GM23338 (cell line): ENCODE data around the gene ADCY4. TPM values are rescaled to one million over a fixed set of nuclear protein-coding genes. Genes with fewer than 3 reads are reported as not detected.

Experiments
- ATAC-seq: fragments of 200-7000 bp; cut with Tn5 transposase; 3 replicates; pipeline ENCODE4 v1.9.1; 2020
- DNase-seq: peaks from one replicate; pipeline ENCODE4 v3.0.0-alpha.2; 2015; ENCODE audit warnings: low spot score
- H2AFZ ChIP-seq: fragments of 200-600 bp; sonication (generic); 2 replicates; pipeline ENCODE4 v1.8.0; 2016; ENCODE audit warnings: antibody characterized with exemption, mild to moderate bottlenecking, moderate library complexity
- H3F3A ChIP-seq: fragments of 200-600 bp; sonication (generic); replicated peaks from 2 replicates; pipeline ENCODE4 v1.8.0; 2017; ENCODE audit warnings: antibody characterized with exemption, mixed run types, low read depth
- H3K27ac ChIP-seq: fragments of 200-600 bp; sonication (generic); 2 replicates; pipeline ENCODE4 v1.6.1; 2016; ENCODE audit warnings: low read depth
- H3K27me3 ChIP-seq: fragments of 200-600 bp; sonication (generic); 2 replicates; pipeline ENCODE4 v1.8.0; 2016; ENCODE audit warnings: mild to moderate bottlenecking, mixed run types, moderate library complexity; ENCODE audit not compliant: insufficient read depth
- H3K36me3 ChIP-seq: fragments of 200-600 bp; sonication (generic); 2 replicates; pipeline ENCODE4 v1.8.0; 2016; ENCODE audit warnings: mild to moderate bottlenecking; ENCODE audit not compliant: insufficient read depth
- H3K4me1 ChIP-seq: fragments of 200-600 bp; sonication (generic); 2 replicates; pipeline ENCODE4 v1.8.0; 2016; ENCODE audit warnings: mild to moderate bottlenecking, moderate library complexity; ENCODE audit not compliant: insufficient read depth
- H3K4me2 ChIP-seq: fragments of 200-600 bp; sonication (generic); 2 replicates; pipeline ENCODE4 v1.7.1; 2017; ENCODE audit warnings: mixed run types
- H3K4me3 ChIP-seq: fragments of 200-600 bp; sonication (generic); 2 replicates; pipeline ENCODE4 v1.6.1; 2016; ENCODE audit warnings: mixed run types
- H3K79me2 ChIP-seq: fragments of 200-600 bp; sonication (generic); replicated peaks from 2 replicates; pipeline ENCODE4 v1.8.0; 2017; ENCODE audit warnings: mild to moderate bottlenecking; ENCODE audit not compliant: insufficient read depth
- H3K9me2 ChIP-seq: fragments of 200-600 bp; sonication (generic); 2 replicates; pipeline ENCODE4 v1.8.0; 2017; ENCODE audit not compliant: insufficient read depth
- H4K20me1 ChIP-seq: fragments of 200-600 bp; sonication (generic); replicated peaks from 2 replicates; pipeline ENCODE4 v1.8.0; 2017; ENCODE audit warnings: mild to moderate bottlenecking; ENCODE audit not compliant: insufficient read depth
- H3K27ac Mint-ChIP-seq: 2 replicates; pipeline ENCODE4 v1.8.0; 2020; ENCODE audit warnings: inconsistent platforms, mild to moderate bottlenecking, moderate library complexity, mixed read lengths
- H3K27me3 Mint-ChIP-seq: 3 replicates; pipeline ENCODE4 v1.8.0; 2022; ENCODE audit warnings: low read depth, mild to moderate bottlenecking, moderate library complexity, mixed read lengths, inconsistent platforms; ENCODE audit not compliant: insufficient read depth, poor library complexity
- H3K36me3 Mint-ChIP-seq: 3 replicates; pipeline ENCODE4 v1.8.0; 2021; ENCODE audit warnings: low read depth, mild to moderate bottlenecking, inconsistent platforms, moderate library complexity, mixed read lengths
- H3K4me1 Mint-ChIP-seq: 3 replicates; pipeline ENCODE4 v1.8.0; 2020; ENCODE audit warnings: mild to moderate bottlenecking, inconsistent platforms, mixed read lengths
- H3K4me3 Mint-ChIP-seq: 3 replicates; pipeline ENCODE4 v1.8.0; 2021; ENCODE audit warnings: moderate library complexity, mild to moderate bottlenecking, inconsistent platforms, mixed read lengths
- H3K9me3 Mint-ChIP-seq: 3 replicates; pipeline ENCODE4 v1.8.0; 2020; ENCODE audit warnings: moderate library complexity, mild to moderate bottlenecking, inconsistent platforms, mixed read lengths
- CREB1 ChIP-seq: fragments of 250-450 bp; sonication (Bioruptor Pico); IDR thresholded peaks from 2 replicates; pipeline ENCODE4 v1.5.0; 2020; ENCODE audit warnings: low read depth, mild to moderate bottlenecking, moderate library complexity
- CTCF ChIP-seq, 2 experiments: fragments of 200-600 bp in 1 of 2; sonication (generic) in 1 of 2; conservative IDR thresholded peaks; 2 replicates each; pipeline versions ENCODE4 v1.5.1 to v1.6.1; 2016 to 2017; ENCODE audit warnings: antibody characterized with exemption in 2 of 2, low read depth in 2 of 2, mild to moderate bottlenecking in 2 of 2, moderate library complexity in 1 of 2
- EZH2 ChIP-seq: fragments of 200-600 bp; sonication (generic); IDR thresholded peaks from one replicate; pipeline ENCODE4 v1.8.0; 2017; ENCODE audit warnings: antibody characterized with exemption, mild to moderate bottlenecking, low read depth; ENCODE audit not compliant: unreplicated experiment
- EZH2phosphoT487 ChIP-seq: fragments of 200-600 bp; sonication (generic); IDR thresholded peaks from one replicate; pipeline ENCODE4 v1.8.1; 2018; ENCODE audit warnings: antibody characterized with exemption; ENCODE audit not compliant: unreplicated experiment
- POLR2AphosphoS5 ChIP-seq: IDR thresholded peaks from 2 replicates; pipeline ENCODE4 v1.6.1; 2016; ENCODE audit warnings: antibody characterized with exemption, low read depth
- REST ChIP-seq: IDR thresholded peaks from one replicate; pipeline ENCODE4 v1.6.1; 2018; ENCODE audit warnings: antibody characterized with exemption; ENCODE audit not compliant: unreplicated experiment
- STAT1 ChIP-seq: IDR thresholded peaks from one replicate; pipeline ENCODE4 v1.6.1; 2016; ENCODE audit warnings: antibody characterized with exemption; ENCODE audit not compliant: unreplicated experiment
- polyA plus RNA-seq: library from polyadenylated mRNA; unstranded; fragments of >200 nt; fragmentation: Nextera tagmentation; extraction: Ambion mirVana; gene quantifications from 2 replicates; pipeline ENCODE4 v1.2.1, GENCODE V29; 2016
- total RNA-seq: library from RNA; depleted of rRNA; stranded (reverse); fragments of >200 nt; shearing (Covaris generic); gene quantifications from 2 replicates; pipeline ENCODE4 v1.2.3, GENCODE V29; 2014
- TF ChIP-seq, protein P1 (sequence below): IDR thresholded peaks from 2 replicates; pipeline ENCODE4 v1.6.1; 2016; ENCODE audit warnings: antibody characterized with exemption

ADCY4 gene
- total and polyA plus RNA-seq, 2 experiments from 2014 or later: 0.10 to 0.40 TPM

DNA sequence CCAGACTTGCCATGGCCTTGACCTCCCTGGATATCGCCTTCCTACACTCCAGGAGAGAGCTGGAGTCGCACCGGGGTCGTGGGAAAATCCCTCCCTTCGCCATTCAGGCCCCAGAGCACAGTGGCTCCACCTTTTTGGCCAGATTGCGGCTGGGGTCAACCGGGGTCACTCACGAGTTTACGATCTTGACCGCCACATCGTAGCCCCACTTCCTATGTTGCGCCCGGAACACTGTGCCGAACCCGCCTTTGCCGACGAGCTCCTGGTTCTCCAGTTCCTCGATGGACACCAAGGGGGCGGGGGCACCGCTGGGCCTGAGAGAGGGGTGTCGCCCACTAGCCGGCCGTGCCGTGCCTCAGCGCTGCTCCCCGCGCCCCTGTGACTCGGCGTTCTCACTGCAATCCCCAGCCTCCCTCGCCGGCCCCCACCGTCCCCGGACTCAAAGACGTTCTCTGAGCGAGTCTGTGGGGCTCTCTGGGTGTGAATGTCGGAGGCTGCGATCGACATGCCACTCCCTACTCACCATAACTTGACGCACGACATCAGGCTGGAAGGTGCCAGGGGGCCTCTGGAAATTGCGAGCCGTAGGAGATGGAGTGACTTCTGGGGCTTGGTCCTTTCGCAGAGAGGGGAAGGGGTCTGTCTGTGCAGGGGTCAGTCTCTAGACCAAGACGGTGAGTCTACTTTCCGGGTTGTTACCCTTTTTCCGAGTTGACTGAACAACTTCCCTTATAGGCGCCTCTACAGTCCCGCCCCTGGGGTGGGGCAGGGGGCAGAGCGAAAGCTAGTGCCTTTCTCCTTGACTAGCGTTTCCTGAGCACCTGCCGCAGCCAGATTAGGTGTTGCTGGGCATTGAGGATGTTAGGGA, 4.6 kb upstream of the ADCY4 start, which contains the start of gene RIPK3:
Gene RIPK3, minus strand, starts transcription at position 708 of the 868 bp plus-strand sequence. Its CDS starts 165 bp downstream, at position 543.
- peak; percentile 58 for TF ChIP-seq EZH2
- TF ChIP-seq, protein P1, sequence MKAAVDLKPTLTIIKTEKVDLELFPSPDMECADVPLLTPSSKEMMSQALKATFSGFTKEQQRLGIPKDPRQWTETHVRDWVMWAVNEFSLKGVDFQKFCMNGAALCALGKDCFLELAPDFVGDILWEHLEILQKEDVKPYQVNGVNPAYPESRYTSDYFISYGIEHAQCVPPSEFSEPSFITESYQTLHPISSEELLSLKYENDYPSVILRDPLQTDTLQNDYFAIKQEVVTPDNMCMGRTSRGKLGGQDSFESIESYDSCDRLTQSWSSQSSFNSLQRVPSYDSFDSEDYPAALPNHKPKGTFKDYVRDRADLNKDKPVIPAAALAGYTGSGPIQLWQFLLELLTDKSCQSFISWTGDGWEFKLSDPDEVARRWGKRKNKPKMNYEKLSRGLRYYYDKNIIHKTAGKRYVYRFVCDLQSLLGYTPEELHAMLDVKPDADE: no peak
- peaks cover 99% of the 10 kb centered on the region for H3K27me3 ChIP-seq
- no peaks in the 10 kb centered on the region for H3K9me3 Mint-ChIP-seq

GRCh38 chr14:24338843-24339242, 4.0 kb upstream of the ADCY4 start:
- Mint-ChIP-seq H3K4me1 (peaks cover 17% of the 10 kb centered on the region), H3K27me3 (peaks cover 78% of the 10 kb centered on the region), H3K4me3 (peak overlapping the region; percentile 84), H3K36me3 (no peaks in the 10 kb centered on the region), H3K27ac (no peak overlapping the region), H3K9me3 (no peaks in the 10 kb centered on the region)
- Histone ChIP-seq H3K4me1 (peaks cover 17% of the 10 kb centered on the region; the same call in 1 of the 2 replicates), H2AFZ (peak overlapping the region; percentile 100), H3K27ac (no peak overlapping the region), H3K9me2 (no peaks in the 10 kb centered on the region), H3K27me3 (peaks cover 100% of the 10 kb centered on the region), H3K36me3 (no peaks in the 10 kb centered on the region), H4K20me1 (peaks cover 4% of the 10 kb centered on the region; the same call in 1 of the 2 replicates), H3K4me2 (peak overlapping the region; percentile 97), H3K4me3 (peak overlapping the region; percentile 85), H3F3A (no peaks in the 10 kb centered on the region), H3K79me2 (no peaks in the 10 kb centered on the region)
- no peak for TF ChIP-seq STAT1
- no peak for TF ChIP-seq EZH2phosphoT487
- no peak for TF ChIP-seq POLR2AphosphoS5
- DNase-seq: no peak
- ATAC-seq: no peak

More for the DNA sequence above, 4.6 kb upstream of the ADCY4 start, which contains the start of gene RIPK3:
- peaks cover 4% of the 10 kb centered on the region; the same call in 1 of the 2 replicates for H4K20me1 ChIP-seq
- H3K27ac ChIP-seq: no peak within 1 kb of the TSS
- H3K36me3 ChIP-seq: no peaks in the 10 kb centered on the region
- Mint-ChIP-seq H3K27ac (no peak within 1 kb of the TSS), H3K4me1 (peaks cover 14% of the 10 kb centered on the region), H3K4me3 (peak within 1 kb of the TSS; percentile 84), H3K36me3 (no peaks in the 10 kb centered on the region), H3K27me3 (peaks cover 71% of the 10 kb centered on the region)
- no peaks in the 10 kb centered on the region for H3K79me2 ChIP-seq
- peak; percentile 72 for DNase-seq
- H3K4me3 ChIP-seq: peak within 1 kb of the TSS; percentile 85
- peaks cover 14% of the 10 kb centered on the region; the same call in 1 of the 2 replicates for H3K4me1 ChIP-seq
- H3F3A ChIP-seq: no peaks in the 10 kb centered on the region
- H2AFZ ChIP-seq: peak within 1 kb of the TSS; percentile 100
- peak within 1 kb of the TSS; percentile 97 for H3K4me2 ChIP-seq
- no peaks in the 10 kb centered on the region for H3K9me2 ChIP-seq
- ATAC-seq: peak; percentile 67

GRCh38 chr14:24337824-24338175, 2.9 kb upstream of the ADCY4 start:
- H3K9me3 Mint-ChIP-seq: no peaks in the 10 kb centered on the region
- DNase-seq: no peak
- H3K4me1 Mint-ChIP-seq: peaks cover 17% of the 10 kb centered on the region
- no peak overlapping the region for H3K27ac Mint-ChIP-seq
- H3K36me3 ChIP-seq: no peaks in the 10 kb centered on the region
- H3F3A ChIP-seq: 0 out of 2 replicates have a peak, but pooled peaks cover 7% of the 10 kb centered on the region
- H3K27me3 Mint-ChIP-seq: peaks cover 89% of the 10 kb centered on the region
- H3K36me3 Mint-ChIP-seq: no peaks in the 10 kb centered on the region
- no peak overlapping the region for H2AFZ ChIP-seq
- H3K4me1 ChIP-seq: peaks cover 25% of the 10 kb centered on the region; the same call in 1 of the 2 replicates
- H3K4me3 ChIP-seq: no peak overlapping the region
- no peak overlapping the region for H3K27ac ChIP-seq
- ATAC-seq: no peak
- no peaks in the 10 kb centered on the region for H3K79me2 ChIP-seq
- H4K20me1 ChIP-seq: peaks cover 4% of the 10 kb centered on the region; the same call in 1 of the 2 replicates
- H3K27me3 ChIP-seq: peaks cover 100% of the 10 kb centered on the region
- no peaks in the 10 kb centered on the region for H3K9me2 ChIP-seq
- H3K4me2 ChIP-seq: no peak overlapping the region
- no peak overlapping the region for H3K4me3 Mint-ChIP-seq
- TF ChIP-seq, protein P1: no peak
- TF ChIP-seq POLR2AphosphoS5: no peak
- no peak for TF ChIP-seq CTCF (conservative IDR thresholded peaks at IDR 0.05; ENCODE audit: low read depth in 2 of 2)
- no peak for TF ChIP-seq REST
- no peak for TF ChIP-seq CREB1
- TF ChIP-seq EZH2phosphoT487: no peak
